Nephron progenitor cell (in vitro differentiated cells): ENCODE measurements around the gene CYP1B1.

ENCODE experiments used
- DNase-seq: peaks from one replicate; pipeline ENCODE4 v3.0.0; 2021
- H3K27ac Mint-ChIP-seq: 2 replicates; pipeline ENCODE4 v1.8.0; 2021; ENCODE audit warnings: mild to moderate bottlenecking, moderate library complexity, mixed read lengths
- H3K27me3 Mint-ChIP-seq: 2 replicates; pipeline ENCODE4 v1.8.0; 2021; ENCODE audit warnings: mild to moderate bottlenecking, low read depth, mixed read lengths; ENCODE audit not compliant: poor library complexity
- H3K36me3 Mint-ChIP-seq: 2 replicates; pipeline ENCODE4 v1.8.0; 2021; ENCODE audit warnings: low read depth, mixed read lengths
- H3K4me1 Mint-ChIP-seq: 2 replicates; pipeline ENCODE4 v1.8.0; 2021; ENCODE audit warnings: mixed read lengths
- H3K4me3 Mint-ChIP-seq: 2 replicates; pipeline ENCODE4 v1.8.0; 2021; ENCODE audit warnings: mild to moderate bottlenecking, moderate library complexity, mixed read lengths
- H3K9me3 Mint-ChIP-seq: 2 replicates; pipeline ENCODE4 v1.8.0; 2021; ENCODE audit warnings: mild to moderate bottlenecking, moderate library complexity, mixed read lengths
- TF ChIP-seq, protein P1 (sequence below): fragments of 200-600 bp; sonication (generic); IDR thresholded peaks from 2 replicates; pipeline ENCODE4 v1.5.0; 2021; ENCODE audit warnings: antibody characterized with exemption

CYP1B1 gene

DNA sequence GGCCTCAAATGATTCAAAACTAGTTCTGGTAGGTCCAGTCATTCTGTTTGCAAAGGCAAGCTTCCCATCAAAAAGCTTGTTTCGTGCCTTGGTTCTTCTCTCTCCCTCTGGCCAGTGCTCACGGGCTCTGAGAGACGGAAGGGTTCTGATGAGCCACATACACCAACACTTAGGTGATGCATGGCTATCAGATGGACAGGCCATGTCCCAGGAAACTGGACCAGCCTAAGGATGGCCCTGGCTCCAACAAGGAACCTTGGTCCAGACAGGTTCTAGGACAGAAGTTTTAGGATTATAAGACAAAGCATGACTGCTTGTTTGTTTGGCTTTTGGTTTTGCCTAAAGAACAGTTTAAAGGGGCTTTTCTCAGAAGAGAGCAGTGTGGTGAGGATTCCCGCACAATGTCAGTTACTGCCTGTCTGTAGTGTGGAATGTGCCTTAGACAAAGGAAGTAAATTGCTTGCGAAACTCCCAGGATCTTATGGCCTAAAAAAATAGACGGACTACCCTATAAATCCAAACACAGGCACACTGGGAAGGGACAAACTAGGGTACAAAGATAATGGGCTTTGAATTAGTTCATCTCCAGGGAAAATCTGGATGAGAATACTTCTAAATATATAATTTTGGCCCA is 10.3 kb downstream of the CYP1B1 start:
- Mint-ChIP-seq H3K4me1 (peaks cover 33% of the 10 kb centered on the region), H3K27ac (peak overlapping the region; percentile 89), H3K27me3 (peaks cover 9% of the 10 kb centered on the region), H3K9me3 (no peaks in the 10 kb centered on the region), H3K36me3 (no peaks in the 10 kb centered on the region), H3K4me3 (no peak overlapping the region)
- no peak for DNase-seq
- TF ChIP-seq, protein P1, sequence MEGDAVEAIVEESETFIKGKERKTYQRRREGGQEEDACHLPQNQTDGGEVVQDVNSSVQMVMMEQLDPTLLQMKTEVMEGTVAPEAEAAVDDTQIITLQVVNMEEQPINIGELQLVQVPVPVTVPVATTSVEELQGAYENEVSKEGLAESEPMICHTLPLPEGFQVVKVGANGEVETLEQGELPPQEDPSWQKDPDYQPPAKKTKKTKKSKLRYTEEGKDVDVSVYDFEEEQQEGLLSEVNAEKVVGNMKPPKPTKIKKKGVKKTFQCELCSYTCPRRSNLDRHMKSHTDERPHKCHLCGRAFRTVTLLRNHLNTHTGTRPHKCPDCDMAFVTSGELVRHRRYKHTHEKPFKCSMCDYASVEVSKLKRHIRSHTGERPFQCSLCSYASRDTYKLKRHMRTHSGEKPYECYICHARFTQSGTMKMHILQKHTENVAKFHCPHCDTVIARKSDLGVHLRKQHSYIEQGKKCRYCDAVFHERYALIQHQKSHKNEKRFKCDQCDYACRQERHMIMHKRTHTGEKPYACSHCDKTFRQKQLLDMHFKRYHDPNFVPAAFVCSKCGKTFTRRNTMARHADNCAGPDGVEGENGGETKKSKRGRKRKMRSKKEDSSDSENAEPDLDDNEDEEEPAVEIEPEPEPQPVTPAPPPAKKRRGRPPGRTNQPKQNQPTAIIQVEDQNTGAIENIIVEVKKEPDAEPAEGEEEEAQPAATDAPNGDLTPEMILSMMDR, result no peak

DNA sequence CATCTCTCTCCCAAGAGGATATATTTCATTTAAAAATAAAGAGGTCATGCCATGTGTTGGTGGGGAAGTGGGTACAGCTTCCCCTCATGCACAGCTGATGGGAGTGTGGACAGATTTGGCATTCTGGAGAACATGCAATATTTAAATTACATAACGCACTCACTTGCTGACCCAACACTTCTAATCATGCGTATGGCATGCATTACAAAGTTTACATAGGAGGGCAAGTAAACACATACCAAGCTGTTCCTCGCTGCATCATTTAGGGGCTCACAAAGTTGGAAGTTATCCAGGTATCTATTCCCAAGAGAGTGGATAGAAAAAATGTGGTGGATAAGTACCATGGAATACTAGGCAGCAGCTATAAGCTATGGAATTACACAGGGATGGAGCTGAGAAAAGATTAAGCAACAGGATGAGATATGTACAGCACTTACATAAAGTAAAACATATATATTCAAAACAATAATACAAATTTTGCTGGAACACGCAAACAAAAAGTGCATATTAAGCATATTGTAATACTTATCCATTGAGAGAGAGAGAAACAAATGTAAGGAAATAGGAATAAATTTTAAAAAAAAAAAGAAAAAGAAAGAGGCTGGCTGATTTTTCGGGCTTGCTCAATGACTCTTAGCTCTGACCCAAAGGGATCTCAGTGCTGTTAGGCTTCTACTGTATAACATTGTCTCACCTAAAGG is 11.0 kb downstream of the CYP1B1 start:
- Mint-ChIP-seq H3K9me3 (no peaks in the 10 kb centered on the region), H3K4me1 (peaks cover 38% of the 10 kb centered on the region), H3K36me3 (no peaks in the 10 kb centered on the region), H3K27ac (no peak overlapping the region), H3K27me3 (peaks cover 8% of the 10 kb centered on the region), H3K4me3 (no peak overlapping the region)
- TF ChIP-seq, protein P1, result no peak
- no peak for DNase-seq

DNA sequence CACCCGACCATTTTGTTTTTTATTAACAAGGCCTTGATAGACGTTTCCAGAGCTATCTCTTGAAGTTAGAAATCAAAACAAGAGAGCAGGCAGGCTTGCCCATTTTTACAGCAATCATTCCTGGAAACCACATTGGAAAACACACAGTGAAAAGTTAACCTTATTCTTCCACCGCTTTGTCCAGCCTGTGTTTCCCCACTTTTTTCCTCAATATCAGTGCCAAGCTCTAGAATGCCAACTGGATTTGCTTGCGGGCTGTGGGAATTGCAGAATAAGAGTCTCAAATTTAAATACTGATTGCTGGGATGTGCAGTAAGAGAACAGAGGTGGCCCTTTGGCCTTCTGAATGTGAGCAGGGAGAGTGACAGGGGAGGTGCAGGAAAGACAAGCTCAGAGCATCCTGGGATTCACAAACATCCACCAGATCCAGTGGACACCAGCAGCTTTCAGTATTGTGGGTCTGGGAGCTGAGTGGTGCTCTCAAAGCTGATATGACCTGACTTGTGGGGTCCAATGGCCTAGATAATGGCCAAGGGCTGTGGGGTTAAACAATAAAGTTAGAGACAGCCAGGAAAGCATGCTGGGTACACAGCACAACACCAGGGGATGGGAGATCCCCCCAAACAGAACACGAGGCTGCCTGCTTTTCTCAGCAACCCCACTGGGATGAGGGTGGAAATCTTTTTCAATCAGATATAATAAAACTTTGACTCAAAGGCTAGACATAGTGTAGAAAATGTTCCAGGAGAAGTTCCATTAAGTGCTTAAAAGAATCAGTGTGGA is 15.5 kb downstream of the CYP1B1 start:
- no peak for DNase-seq
- peaks cover 20% of the 10 kb centered on the region for H3K4me1 Mint-ChIP-seq
- TF ChIP-seq, protein P1, result no peak
- H3K27me3 Mint-ChIP-seq, result peaks cover 9% of the 10 kb centered on the region
- H3K9me3 Mint-ChIP-seq, result no peaks in the 10 kb centered on the region
- no peak overlapping the region for H3K4me3 Mint-ChIP-seq
- no peaks in the 10 kb centered on the region for H3K36me3 Mint-ChIP-seq
- H3K27ac Mint-ChIP-seq, result no peak overlapping the region

DNA sequence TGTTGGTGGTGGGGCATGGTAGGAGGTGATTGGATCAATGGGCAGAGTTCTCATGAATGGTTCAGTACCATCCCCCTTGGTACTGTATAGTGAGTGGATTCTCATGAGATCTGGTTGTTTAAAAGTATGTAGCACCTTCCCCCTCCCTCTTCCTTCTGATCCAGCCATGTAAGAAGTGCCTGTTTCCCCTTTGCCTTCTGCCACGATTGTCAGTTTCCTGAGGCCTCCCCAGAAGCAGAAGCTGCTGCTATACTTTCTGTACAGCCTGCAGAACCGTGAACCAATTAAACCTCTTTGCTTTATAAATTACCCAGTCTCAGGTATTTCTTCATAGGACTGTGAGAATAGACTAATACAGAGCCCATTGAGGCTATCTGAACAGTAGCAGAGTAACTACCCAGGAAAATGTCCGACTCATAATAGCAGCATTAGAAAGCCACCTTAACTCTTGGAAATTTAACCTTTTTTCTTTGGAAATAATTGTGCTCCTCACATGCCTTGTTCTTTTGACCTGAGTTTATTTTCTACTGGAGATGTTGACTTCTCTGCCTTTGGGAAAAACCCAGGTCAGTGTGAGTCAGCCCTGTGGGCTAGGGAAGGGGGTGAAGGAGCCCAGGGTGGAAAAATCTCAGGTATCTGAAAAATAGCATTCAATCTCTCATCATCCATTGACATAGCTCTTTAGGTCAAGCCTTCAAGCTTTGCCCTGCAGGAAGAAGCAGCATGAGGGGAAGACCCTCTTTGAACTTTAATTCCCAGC is 18.1 kb downstream of the CYP1B1 start:
- peaks cover 11% of the 10 kb centered on the region for H3K4me1 Mint-ChIP-seq
- DNase-seq, result no peak
- H3K9me3 Mint-ChIP-seq, result no peaks in the 10 kb centered on the region
- no peak overlapping the region for H3K27ac Mint-ChIP-seq
- no peaks in the 10 kb centered on the region for H3K36me3 Mint-ChIP-seq
- TF ChIP-seq, protein P1, result no peak
- H3K4me3 Mint-ChIP-seq, result no peak overlapping the region
- H3K27me3 Mint-ChIP-seq, result peaks cover 13% of the 10 kb centered on the region

DNA sequence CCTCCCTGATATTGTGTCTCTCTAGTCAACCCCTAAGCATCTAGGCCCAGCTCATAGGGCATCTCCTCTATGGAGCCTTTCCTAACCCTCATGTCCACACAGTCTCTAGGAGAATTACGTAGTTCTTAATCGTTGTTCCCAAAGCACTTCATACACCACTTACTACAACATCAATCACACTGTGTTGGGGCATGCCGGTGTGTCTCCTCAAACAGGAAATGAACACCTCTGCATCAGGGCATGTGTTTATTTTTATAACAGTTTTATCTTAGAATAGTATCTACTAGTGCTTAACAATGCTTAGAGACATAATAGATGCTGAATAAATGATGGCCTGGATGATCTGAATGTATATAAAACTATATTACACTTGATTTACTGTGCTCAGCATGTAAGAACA is 19.7 kb downstream of the CYP1B1 start:
- Mint-ChIP-seq H3K4me1 (peaks cover 11% of the 10 kb centered on the region), H3K36me3 (no peaks in the 10 kb centered on the region), H3K27me3 (peaks cover 15% of the 10 kb centered on the region), H3K9me3 (no peaks in the 10 kb centered on the region), H3K4me3 (no peak overlapping the region), H3K27ac (no peak overlapping the region)
- DNase-seq, result no peak
- TF ChIP-seq, protein P1, result no peak
